GM18907 (cell line): ENCODE measurements around the gene ICE2.

Experiments used
- ATAC-seq: cut with Tn5 transposase; IDR thresholded peaks from one replicate; pipeline ENCODE4 v1.9.1; 2021; ENCODE audit warnings: mild to moderate bottlenecking, moderate library complexity; ENCODE audit not compliant: unreplicated experiment

The ICE2 gene

DNA sequence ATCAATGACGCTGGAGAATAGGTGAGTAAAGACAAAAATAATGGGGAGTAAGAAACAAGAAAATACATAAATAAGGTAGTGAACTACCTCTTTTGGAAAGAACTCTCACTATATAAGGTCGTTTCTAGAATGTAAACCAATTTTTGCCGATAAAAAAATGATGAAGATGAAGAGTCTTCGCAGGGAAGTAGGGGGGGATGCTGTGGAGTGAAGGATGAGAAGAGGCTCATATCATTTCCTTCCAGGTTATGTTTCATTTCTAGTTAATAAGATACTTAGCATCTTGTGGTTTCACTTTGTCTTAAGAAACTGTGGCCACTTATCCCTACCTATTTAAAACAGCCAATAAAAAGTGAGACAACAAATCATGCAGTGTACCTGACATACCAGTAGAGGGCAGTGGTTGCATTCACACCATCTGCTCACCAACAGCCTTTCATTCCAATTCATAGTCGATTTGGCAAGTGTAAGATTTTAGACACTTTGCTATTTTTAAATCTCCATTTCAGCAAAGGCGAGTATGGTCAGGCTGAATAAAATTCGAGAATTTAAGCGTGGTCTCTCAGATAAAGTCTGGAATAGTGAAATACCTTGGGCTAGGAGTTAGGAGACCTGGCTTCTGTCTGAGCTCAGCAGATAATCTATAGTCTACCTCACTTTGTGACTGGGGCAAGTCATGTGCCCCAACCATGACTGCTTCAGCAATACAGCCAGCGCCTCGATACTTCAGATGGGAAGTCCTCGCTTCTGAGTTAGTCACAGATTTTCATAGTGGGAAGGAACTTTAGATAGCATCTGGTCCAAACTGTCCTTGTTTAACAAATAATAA lies 28.9 kb upstream of the ICE2 start:
- ATAC-seq, result peak; percentile 86

DNA sequence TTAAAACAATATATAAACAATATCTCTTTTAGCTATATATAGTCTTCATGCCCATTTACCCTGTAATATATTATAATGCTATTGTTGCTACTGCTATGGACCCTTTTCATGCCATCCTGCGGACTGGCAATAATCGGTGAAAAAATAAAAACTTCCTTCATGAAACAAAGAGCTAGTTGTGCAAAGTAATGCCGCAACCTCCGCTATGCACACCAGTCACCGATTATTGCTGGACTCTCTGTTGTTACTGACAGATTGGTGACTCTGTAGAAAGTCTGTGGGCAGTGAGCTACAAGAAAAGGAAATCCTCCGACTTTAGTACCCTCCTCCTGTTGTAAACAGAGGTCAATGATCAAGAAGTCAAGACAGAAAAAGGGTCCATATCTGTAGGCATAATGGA lies 17.9 kb upstream of the ICE2 start:
- no peak for ATAC-seq

- no peak for ATAC-seq
Observed at GRCh38 chr15:60494108-60494507, 15.2 kb upstream of the ICE2 start.

DNA sequence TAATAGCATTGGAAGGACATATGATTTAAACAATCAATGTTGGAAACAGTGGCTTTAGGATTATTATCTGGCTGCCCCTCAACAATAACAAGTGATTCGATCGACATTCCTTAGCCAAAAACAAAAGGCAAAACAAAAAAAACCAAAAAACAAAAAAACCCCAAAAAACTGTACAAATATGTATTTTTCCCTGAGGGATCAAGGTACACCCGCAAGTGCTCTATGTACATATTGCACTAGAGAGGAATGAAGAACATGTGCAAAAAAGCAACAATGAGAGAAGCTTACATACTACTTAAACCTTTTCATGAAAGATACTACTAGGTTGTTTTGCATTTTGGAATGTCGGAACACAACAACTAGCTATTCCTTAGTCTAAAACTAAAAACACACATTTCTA lies 14.2 kb upstream of the ICE2 start:
- no peak for ATAC-seq

DNA sequence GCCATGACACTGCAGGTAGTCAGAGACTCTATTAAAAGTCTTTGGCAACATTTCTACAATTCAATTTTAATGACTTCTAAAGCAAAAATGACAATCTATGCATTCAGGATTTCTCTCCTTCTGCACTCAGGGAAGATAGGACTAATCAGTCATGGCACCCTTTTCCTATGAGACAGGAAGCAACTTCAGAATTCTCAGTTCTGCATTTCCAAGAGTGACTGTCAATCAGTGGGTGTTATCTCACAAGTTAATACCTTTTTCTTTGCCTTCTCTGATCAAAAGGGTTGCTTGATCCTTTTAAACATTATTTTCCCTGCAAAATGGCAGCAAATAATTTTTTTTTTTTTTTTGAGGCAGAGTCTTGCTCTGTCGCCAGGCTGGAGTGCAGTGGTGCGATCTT lies 7.8 kb upstream of the ICE2 start:
- ATAC-seq, result no peak

DNA sequence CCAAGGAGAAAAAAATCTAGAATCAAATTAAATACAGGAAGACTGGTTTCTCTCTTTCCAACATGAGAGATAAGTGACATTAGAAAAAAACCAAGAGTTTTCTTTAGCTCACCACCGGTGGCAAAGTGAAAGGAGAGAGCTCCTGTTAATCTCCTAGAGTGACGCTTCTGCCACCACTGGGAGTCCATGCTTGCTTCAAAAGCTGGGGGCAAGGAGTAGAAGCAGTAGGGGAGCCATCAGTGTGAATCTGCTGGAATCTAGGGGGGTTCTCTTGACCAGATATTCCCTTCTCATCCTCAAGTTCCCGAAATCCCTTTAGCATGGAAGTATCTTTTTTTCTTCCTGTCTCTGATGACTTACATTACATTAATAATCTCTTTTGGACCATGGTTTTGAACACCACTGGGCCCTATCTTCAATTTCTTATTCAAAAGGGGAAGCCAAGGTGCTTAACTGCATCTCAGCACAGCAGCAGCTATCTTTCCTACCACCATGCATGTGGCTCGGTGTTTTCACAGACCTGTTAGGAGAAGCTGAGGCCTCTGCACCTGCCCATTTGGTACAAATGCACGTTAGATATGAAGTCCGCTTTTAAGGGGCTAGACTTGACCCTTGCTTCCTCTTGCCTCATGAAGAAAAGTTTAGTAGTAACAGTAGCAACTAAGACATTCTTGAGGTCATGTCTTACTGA lies 6.6 kb upstream of the ICE2 start:
- ATAC-seq, result no peak

DNA sequence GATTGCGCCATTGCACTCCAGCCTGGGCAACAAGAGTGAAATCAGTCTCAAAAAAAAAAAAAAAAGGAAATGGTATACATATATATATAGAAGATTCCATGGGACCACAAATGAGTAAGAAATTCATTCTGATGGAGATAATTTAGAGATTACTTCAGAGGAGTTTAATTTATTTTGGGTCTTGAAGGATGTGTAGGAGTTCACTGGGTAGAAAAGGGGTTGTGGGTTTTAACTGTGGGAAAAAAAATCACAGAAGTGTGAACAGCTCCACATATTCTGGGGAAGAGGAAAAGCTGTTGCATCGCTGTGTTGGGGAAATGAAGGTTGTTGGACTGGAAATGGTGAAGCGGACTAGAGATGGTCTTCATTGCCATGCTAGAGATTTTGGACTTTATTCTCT lies 4.1 kb upstream of the ICE2 start:
- ATAC-seq, result no peak

GRCh38 chr15:60480888-60481287 lies 1.9 kb upstream of the ICE2 start:
- no peak for ATAC-seq

GRCh38 chr15:60480149-60480548 lies 1.2 kb upstream of the ICE2 start:
- no peak for ATAC-seq

- ATAC-seq, result peak; percentile 18
Observed at GRCh38 chr15:60479361-60480110, 594 bp upstream of the ICE2 start.

DNA sequence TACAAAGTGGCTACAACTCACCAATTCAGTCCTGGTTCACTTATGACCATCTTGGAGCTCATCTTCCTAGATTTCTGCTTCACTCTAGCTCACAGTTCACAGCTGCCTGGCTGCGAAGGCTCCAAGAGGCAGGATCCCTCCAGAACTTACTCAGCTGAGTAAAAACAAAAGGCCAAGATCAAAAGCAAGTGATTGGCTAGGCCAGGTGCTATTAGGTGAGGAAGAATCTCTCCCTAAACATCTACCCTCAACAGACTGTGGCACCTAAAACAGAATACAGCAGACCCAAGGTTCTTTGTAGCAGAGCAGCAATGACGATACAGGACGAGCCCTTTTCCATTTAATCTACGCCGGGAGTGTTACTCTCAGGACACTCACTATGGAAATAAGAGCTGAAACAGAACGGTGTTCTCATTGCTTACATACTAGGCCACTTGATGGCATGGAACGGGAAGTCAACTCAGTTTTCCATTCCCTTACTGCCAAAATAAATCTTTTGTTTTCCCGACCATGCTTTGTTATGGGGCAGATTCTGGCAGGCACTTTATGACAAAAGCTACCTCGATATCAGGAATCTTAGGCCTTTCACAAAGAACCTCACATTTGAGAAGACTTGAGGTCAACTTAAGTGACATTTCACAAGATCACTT lies 901 bp downstream of the ICE2 start:
- no peak for ATAC-seq

DNA sequence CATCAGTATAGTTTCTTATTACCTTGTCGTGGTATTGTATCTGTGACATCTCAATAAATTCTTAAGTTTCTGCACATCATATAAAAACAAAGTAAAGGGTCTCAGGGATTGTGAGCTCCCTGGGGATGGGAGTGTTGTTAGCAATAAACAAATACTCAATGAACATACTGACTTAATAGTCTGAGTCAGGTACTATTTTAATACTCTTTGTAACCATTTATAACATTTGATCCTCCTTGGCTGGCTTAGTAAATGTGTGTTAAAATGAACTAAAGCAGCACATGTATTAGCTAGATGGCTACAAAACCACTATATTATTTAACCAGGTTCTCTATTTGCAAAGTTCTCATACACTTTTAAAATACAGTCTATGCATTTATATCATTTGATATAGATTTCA lies 1.8 kb downstream of the ICE2 start:
- ATAC-seq, result no peak

DNA sequence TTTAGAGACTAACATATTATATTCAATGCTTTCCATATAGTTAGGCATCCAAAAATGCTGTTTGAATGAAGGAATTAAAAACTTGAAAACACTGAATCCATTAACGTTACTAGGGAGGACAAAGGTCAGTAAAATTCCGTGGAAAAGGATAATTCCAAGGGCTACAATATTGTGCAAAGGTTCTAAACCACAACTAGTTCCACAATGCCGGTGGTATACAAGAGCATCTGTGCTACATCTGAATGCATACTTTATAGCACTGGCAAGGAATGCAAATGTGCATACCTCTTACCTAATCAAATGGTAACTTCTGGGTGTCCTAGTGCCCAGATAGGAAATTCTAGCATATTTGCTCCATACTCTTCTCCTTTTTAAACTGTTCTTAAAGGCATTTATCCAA lies 2.2 kb downstream of the ICE2 start:
- ATAC-seq, result no peak

- no peak for ATAC-seq
Observed at GRCh38 chr15:60473135-60473534, 5.8 kb downstream of the ICE2 start.

- ATAC-seq, result no peak
Observed at GRCh38 chr15:60471314-60471713, 7.6 kb downstream of the ICE2 start.

DNA sequence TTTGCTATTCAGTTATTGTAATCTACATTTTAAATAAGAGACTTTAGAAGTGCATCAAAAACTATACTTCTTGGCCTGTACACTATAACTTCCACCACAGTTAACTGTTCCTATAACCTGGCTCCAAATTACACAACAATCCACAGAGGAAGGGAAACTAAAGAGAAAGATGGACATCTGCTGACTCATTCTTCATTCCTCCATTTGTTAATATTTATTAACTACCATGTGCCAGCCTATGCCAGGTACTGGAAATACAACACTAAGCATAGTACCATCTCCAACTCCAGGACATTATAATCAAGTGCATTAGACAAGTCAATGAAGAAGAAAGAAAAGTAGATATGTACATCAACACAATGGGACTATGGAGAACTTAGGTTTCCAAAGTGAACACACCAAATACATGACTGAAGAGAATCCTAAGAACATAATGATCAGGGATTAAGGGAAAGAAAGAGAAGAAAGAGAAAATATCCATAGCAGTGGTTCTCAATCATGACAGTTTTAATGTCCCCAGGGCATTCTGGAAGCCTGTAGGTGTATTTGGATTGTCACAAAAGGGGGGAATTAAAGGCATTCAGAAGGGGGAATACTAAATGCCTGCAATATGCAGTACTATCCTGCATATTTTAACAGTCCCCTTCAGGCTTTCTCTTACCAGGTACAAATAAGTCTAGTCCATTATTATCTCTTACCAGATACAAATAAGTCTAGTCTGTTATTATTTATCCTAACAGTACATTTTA lies 8.9 kb downstream of the ICE2 start:
- no peak for ATAC-seq

DNA sequence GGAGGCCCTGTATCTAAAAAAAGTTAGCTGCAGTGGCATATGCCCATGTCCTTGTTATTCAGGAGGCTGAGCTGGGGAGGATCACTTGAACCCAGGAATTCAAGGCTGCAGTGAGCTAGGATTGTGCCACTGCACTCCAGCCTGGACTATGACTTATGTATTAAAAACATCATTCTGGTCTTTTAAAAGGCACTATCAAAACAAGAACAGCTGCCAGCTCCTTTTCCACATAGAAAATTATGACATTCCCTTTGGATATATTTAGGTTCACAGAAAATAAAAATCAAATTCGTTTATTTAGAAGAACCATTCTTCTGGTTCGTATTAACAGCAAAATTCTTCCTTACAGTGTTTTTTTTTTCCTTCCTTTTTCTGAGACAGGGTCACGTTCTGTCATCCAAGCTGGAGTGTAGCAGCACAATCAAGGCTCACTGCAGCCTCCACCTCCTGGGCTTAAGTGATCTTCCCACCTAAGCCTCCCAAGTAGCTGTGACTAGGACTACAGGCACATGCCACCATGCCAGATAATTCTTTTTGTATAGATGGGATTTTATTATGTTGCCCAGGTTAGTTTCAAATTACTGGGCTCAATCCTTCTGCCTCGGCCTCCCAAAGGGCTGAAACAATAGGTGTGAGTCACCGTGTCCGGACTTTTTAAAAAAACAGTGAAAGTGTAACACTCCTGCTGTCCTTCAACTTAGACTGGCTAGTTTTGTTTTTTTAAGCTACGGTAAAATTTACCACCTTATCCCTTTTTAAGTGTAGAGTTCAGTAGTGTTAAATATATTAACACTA lies 13.9 kb downstream of the ICE2 start:
- no peak for ATAC-seq

GRCh38 chr15:60462027-60462426 lies 16.9 kb downstream of the ICE2 start:
- no peak for ATAC-seq

DNA sequence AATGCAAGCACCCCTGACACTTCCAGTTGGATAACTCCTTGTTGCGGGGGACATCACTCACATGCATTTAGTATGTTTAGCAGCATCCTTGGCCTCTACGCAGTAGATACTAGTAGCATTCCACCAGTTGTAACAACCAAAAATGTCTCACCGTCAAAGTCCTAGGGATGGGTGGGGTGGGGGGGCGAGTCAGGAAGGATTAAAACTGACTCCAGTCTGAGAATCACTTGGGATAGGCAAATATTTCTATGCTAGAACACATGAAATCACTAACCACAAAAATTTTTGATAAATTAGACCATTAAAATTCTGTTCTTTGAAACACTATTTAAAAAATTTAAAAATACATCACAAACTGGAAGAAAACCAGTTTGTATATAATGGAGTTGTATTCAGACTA lies 18.0 kb downstream of the ICE2 start:
- ATAC-seq, result no peak

GRCh38 chr15:60458721-60459120 lies 20.2 kb downstream of the ICE2 start:
- ATAC-seq, result no peak
